Measurements from ENCODE around the gene RNF168.

Gene RNF168

GRCh38 chr3:196544491-196544992, 41.0 kb upstream of the RNF168 start:
- CTCF ChIA-PET = interaction anchor here (0.6 to 1.0 kb wide), 2 partner anchors 16 to 21 kb away, joined by 3 read pairs; no protein-coding TSS in a partner anchor
- POLR2A ChIA-PET = no interaction called here
- no peak for TF ChIP-seq CTCF (IDR thresholded peaks at IDR 0.05; ENCODE audit: insufficient read depth, low read length, missing control alignments)
- H3K4me3 ChIP-seq (ENCODE audit: low read depth, low read length) = no peak overlapping the region
- DNase-seq (ENCODE audit: low read depth, low spot score) = no peak

- DNase-seq (ENCODE audit: low read depth, low spot score) = no peak
- ChIA-PET CTCF (interaction anchor here (0.6 to 1.9 kb wide), 4 partner anchors 13 to 222 kb away, joined by 3 to 10 read pairs (median 4); no protein-coding TSS in a partner anchor), POLR2A (no interaction called here)
- no peak overlapping the region for H3K4me3 ChIP-seq (ENCODE audit: low read depth, low read length)
- TF ChIP-seq CTCF (IDR thresholded peaks at IDR 0.05; ENCODE audit: insufficient read depth, low read length, missing control alignments) = no peak
These were observed 38.3 kb upstream of the RNF168 start for GRCh38 chr3:196541684-196542445.

- CTCF ChIA-PET = interaction anchor here (0.8 to 3.7 kb wide), 8 partner anchors 9 to 150 kb away, joined by 3 to 22 read pairs (median 4); no protein-coding TSS in a partner anchor
- TF ChIP-seq CTCF (IDR thresholded peaks at IDR 0.05; ENCODE audit: insufficient read depth, low read length, missing control alignments) = peak; percentile 29
- no peak for DNase-seq (ENCODE audit: low read depth, low spot score)
These were observed 33.9 kb upstream of the RNF168 start for GRCh38 chr3:196537319-196537984.

GRCh38 chr3:196533260-196533681, 29.7 kb upstream of the RNF168 start:
- CTCF ChIA-PET = interaction anchor here (1.1 to 2.5 kb wide), 2 partner anchors 15 to 22 kb away, joined by 3 to 9 read pairs; no protein-coding TSS in a partner anchor
- DNase-seq (ENCODE audit: low read depth, low spot score) = no peak
- TF ChIP-seq CTCF (IDR thresholded peaks at IDR 0.05; ENCODE audit: insufficient read depth, low read length, missing control alignments) = no peak
- POLR2A ChIA-PET = no interaction called here
- no peak overlapping the region for H3K4me3 ChIP-seq (ENCODE audit: low read depth, low read length)

More at GRCh38 chr3:196537319-196537984, 33.9 kb upstream of the RNF168 start:
- H3K4me3 ChIP-seq (ENCODE audit: low read depth, low read length) = no peak overlapping the region
- POLR2A ChIA-PET = no interaction called here

GRCh38 chr3:196531418-196531817, 27.9 kb upstream of the RNF168 start:
- DNase-seq (ENCODE audit: low read depth, low spot score) = no peak
- no peak for TF ChIP-seq CTCF (IDR thresholded peaks at IDR 0.05; ENCODE audit: insufficient read depth, low read length, missing control alignments)
- H3K4me3 ChIP-seq (ENCODE audit: low read depth, low read length) = no peak overlapping the region
- ChIA-PET CTCF (interaction anchor here (0.9 to 1.4 kb wide), 2 partner anchors 9 to 269 kb away, joined by 3 read pairs; no protein-coding TSS in a partner anchor), POLR2A (no interaction called here)

All from AG04449 (cell line).